B cell (primary cell): ENCODE data around the gene RELL2. TPM values are rescaled to one million over a fixed set of nuclear protein-coding genes. Genes with fewer than 3 reads are reported as not detected.

ENCODE experiments used
- ATAC-seq: fragments of 200-7000 bp; cut with Tn5 transposase; one replicate; pipeline ENCODE4 v1.10.0; 2021; ENCODE audit warnings: low read depth, mild to moderate bottlenecking, moderate number of reproducible peaks, moderate library complexity
- CTCF ChIA-PET: fragments of 350-600 bp; sonication (Branson Sonifier 250); formaldehyde crosslinking; loops from one replicate; lab custom pipeline; 2021; ENCODE audit warnings: antibody characterized with exemption, inconsistent platforms; lab: Charles Lee
- POLR2A ChIA-PET: fragments of 350-600 bp; sonication (Branson Sonifier 250); formaldehyde crosslinking; loops from one replicate; lab custom pipeline; 2021; ENCODE audit warnings: antibody characterized with exemption; lab: Charles Lee
- DNase-seq: peaks from one replicate; pipeline ENCODE4 v3.0.0; 2013
- H2AFZ ChIP-seq: 2 replicates; pipeline ENCODE4 v1.6.1; 2012; ENCODE audit warnings: mild to moderate bottlenecking, low read depth, low read length; ENCODE audit not compliant: insufficient read depth, poor library complexity, severe bottlenecking
- H3K27ac ChIP-seq, 2 donors: 1 replicate in 1 of 2; 2 replicates in 1 of 2; pipeline ENCODE4 v1.5.1; 2012 to 2013; ENCODE audit warnings: low read length in 2 of 2, mild to moderate bottlenecking in 2 of 2, moderate library complexity in 1 of 2
- H3K27me3 ChIP-seq, 4 experiments: fragments of 200-600 bp in 1 of 4; sonication (generic) in 1 of 4; replicated peaks in 1 of 4; 1 replicate in 2 of 4; 2 replicates in 2 of 4; pipeline versions ENCODE4 v1.6.1 to v1.7.0; 2013 to 2016; ENCODE audit warnings: low read length in 3 of 4, mild to moderate bottlenecking in 2 of 4, mixed read lengths in 1 of 4, moderate library complexity in 1 of 4; ENCODE audit not compliant: insufficient read depth in 4 of 4, control insufficient read depth in 3 of 4; ENCODE audit errors: control extremely low read depth in 1 of 4
- H3K36me3 ChIP-seq, 2 experiments: replicated peaks in 1 of 2; 1 replicate in 1 of 2; 2 replicates in 1 of 2; pipeline versions ENCODE4 v1.6.1 to v1.7.1; 2013; ENCODE audit warnings: low read length in 1 of 2; ENCODE audit not compliant: insufficient read depth in 2 of 2, control insufficient read depth in 1 of 2; ENCODE audit errors: control extremely low read depth in 1 of 2, extremely low read depth in 1 of 2
- H3K4me1 ChIP-seq, 2 donors: fragments of 200-600 bp in 1 of 2; sonication (generic) in 1 of 2; 1 replicate in 1 of 2; 2 replicates in 1 of 2; pipeline versions ENCODE4 v1.5.1 to v1.6.1; 2013 to 2017; ENCODE audit warnings: low read length in 2 of 2; ENCODE audit not compliant: control insufficient read depth in 2 of 2, insufficient read depth in 2 of 2
- H3K4me2 ChIP-seq: replicated peaks from 2 replicates; pipeline ENCODE3; 2012; ENCODE audit warnings: mild to moderate bottlenecking, low read depth, low read length; ENCODE audit not compliant: poor library complexity, severe bottlenecking
- H3K4me3 ChIP-seq, 5 experiments: fragments of 200-600 bp in 1 of 5; sonication (generic) in 1 of 5; 1 replicate in 3 of 5; 2 replicates in 2 of 5; pipeline versions ENCODE4 v1.5.1 to v1.7.0; 2011 to 2016; ENCODE audit warnings: low read length in 4 of 5, mild to moderate bottlenecking in 4 of 5, low read depth in 2 of 5, control low read depth in 1 of 5, moderate library complexity in 1 of 5; ENCODE audit not compliant: insufficient read depth in 1 of 5; ENCODE audit errors: control extremely low read depth in 1 of 5, extremely low read depth in 1 of 5
- H3K79me2 ChIP-seq: fragments of 200-600 bp; sonication (generic); one replicate; pipeline ENCODE4 v1.6.0; 2016; ENCODE audit warnings: low read length; ENCODE audit not compliant: control insufficient read depth, insufficient read depth
- H3K9ac ChIP-seq: fragments of 200-600 bp; sonication (generic); 2 replicates; pipeline ENCODE4 v1.6.1; 2017; ENCODE audit warnings: mild to moderate bottlenecking, low read length, moderate library complexity
- H3K9me3 ChIP-seq, 3 donors: one replicate each; pipeline versions ENCODE4 v1.6.1 to v1.7.1; 2013; ENCODE audit warnings: low read length in 2 of 3; ENCODE audit not compliant: control insufficient read depth in 2 of 3, insufficient read depth in 1 of 3; ENCODE audit errors: control extremely low read depth in 1 of 3
- H4K20me1 ChIP-seq: 2 replicates; pipeline ENCODE4 v1.6.0; 2012; ENCODE audit warnings: mild to moderate bottlenecking, low read length; ENCODE audit not compliant: insufficient read depth, control insufficient read depth, poor library complexity, severe bottlenecking
- H3K27ac Mint-ChIP-seq: one replicate; pipeline ENCODE4 v1.8.0; 2021; ENCODE audit warnings: mixed read lengths
- H3K27me3 Mint-ChIP-seq: one replicate; pipeline ENCODE4 v1.8.0; 2021; ENCODE audit warnings: mixed read lengths
- H3K4me1 Mint-ChIP-seq: one replicate; pipeline ENCODE4 v1.8.0; 2021; ENCODE audit warnings: mixed read lengths
- H3K4me3 Mint-ChIP-seq: one replicate; pipeline ENCODE4 v1.8.0; 2021; ENCODE audit warnings: mixed read lengths
- H3K9me3 Mint-ChIP-seq: one replicate; pipeline ENCODE4 v1.8.0; 2022; ENCODE audit warnings: mixed read lengths; ENCODE audit not compliant: insufficient read depth
- CTCF ChIP-seq: fragments of 200-600 bp; IDR thresholded peaks from one replicate; pipeline ENCODE4 v1.8.0; 2022; ENCODE audit warnings: antibody characterized with exemption, mild to moderate bottlenecking
- EZH2 ChIP-seq: IDR thresholded peaks from 2 replicates; pipeline ENCODE4 v1.6.1; 2012; ENCODE audit warnings: borderline replicate concordance, low read depth, mild to moderate bottlenecking, moderate library complexity, low read length; ENCODE audit not compliant: insufficient read depth, poor library complexity, severe bottlenecking
- WGBS: methylation state at CpG from one replicate; pipeline ENCODE4 v1.1.5; 2013; ENCODE audit warnings: missing lambda C conversion rate; ENCODE audit not compliant: insufficient coverage; 5-methylcytosine and 5-hydroxymethylcytosine counted together
- intact Hi-C: fragments of 100-400 bp; cut with micrococcal nuclease; formaldehyde crosslinking; loops from one replicate; pipeline ENCODE4 v1.10.0; 2022
- polyA plus RNA-seq: library from polyadenylated mRNA; depleted of rRNA; stranded (reverse); fragments of >200 nt; gene quantifications from 2 replicates; pipeline ENCODE4 v1.2.3, GENCODE V29; 2012
- total RNA-seq, 2 donors: library from RNA; stranded (reverse); fragments of 120-200 nt in 1 of 2; gene quantifications; 1 replicate in 1 of 2; 2 replicates in 1 of 2; pipeline versions ENCODE4 v1.2.3 to v1.2.4, GENCODE V29; 2013 to 2022

The RELL2 gene
- total and polyA plus RNA-seq, 2 donors (not counting 1 experiment from before 2014, with no cell fraction given): 12.1 to 48.9 TPM

- Mint-ChIP-seq H3K27me3 (no peaks in the 10 kb centered on the region), H3K27ac (peak overlapping the region; percentile 85), H3K4me3 (peak overlapping the region; percentile 94), H3K4me1 (peaks cover 39% of the 10 kb centered on the region), H3K9me3 (no peaks in the 10 kb centered on the region)
- Histone ChIP-seq H3K36me3 (peaks cover 1 to 16% of the 10 kb centered on the region in 2 experiments), H3K4me1 (peaks cover 30 to 36% of the 10 kb centered on the region in 2 donors), H2AFZ (no peak overlapping the region), H3K4me2 (peak overlapping the region; percentile 93), H3K27me3 (no peaks in the 10 kb centered on the region), H3K9me3 (no peaks in the 10 kb centered on the region), H3K9ac (peak overlapping the region; percentile 97), H3K27ac (peak overlapping the region in 1 of 2 donors; percentile 13), H3K4me3 (peak overlapping the region in 4 of 5 experiments; percentile 70 to 99 (median 90)), H3K79me2 (peaks cover 56% of the 10 kb centered on the region), H4K20me1 (peaks cover 23% of the 10 kb centered on the region)
- ChIA-PET POLR2A (interaction anchor here (3.6 kb wide), 1 partner anchor 15 kb away, joined by 22 read pairs; the partner anchor contains the start of gene FCHSD1), CTCF (interaction anchor here (0.8 to 10.3 kb wide), 14 partner anchors 11 to 71 kb away, joined by 3 to 124 read pairs (median 8); partner anchors contain the start of genes DIAPH1 and FCHSD1)
- no peak for ATAC-seq
- TF ChIP-seq EZH2: no peak
- TF ChIP-seq CTCF: no peak
- no peak for DNase-seq
- intact Hi-C loops: loop anchor here (1.0 to 2.0 kb wide), 5 partner anchors 16 to 325 kb away; partner anchors contain the start of genes DELE1 and FCHSD1
- no CpG with 5 or more reads among the region's 7 CpGs for WGBS
These were observed 1.2 kb upstream of the RELL2 start for GRCh38 chr5:141635646-141636045.

DNA sequence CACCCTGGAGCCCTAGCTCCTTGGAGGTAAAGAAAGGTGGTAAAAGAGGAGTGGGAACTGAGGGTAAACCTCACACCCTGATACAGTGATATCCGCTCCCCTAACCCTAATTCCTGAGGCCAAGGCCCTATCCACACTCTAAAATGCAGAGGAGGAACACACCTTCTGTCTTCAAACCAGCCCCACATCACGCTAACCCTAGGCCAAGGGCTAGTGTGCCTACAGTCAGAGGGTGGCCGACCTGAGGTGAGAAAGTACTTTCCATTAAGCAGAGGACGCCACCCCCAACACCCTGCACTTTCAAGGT, 738 bp upstream of the RELL2 start:
- no peaks in the 10 kb centered on the region for H3K9me3 Mint-ChIP-seq
- peak overlapping the region; percentile 93 for H3K4me2 ChIP-seq
- peak overlapping the region; percentile 97 for H2AFZ ChIP-seq
- peaks cover 1 to 18% of the 10 kb centered on the region in 2 experiments for H3K36me3 ChIP-seq
- H3K4me1 Mint-ChIP-seq: peaks cover 39% of the 10 kb centered on the region
- H3K9ac ChIP-seq: peak overlapping the region; percentile 97
- H3K4me3 ChIP-seq: peak overlapping the region; percentile 70 to 99 (median 82)
- peaks cover 30 to 36% of the 10 kb centered on the region in 2 donors for H3K4me1 ChIP-seq
- POLR2A ChIA-PET: interaction anchor here (0.8 to 3.6 kb wide), 5 partner anchors 15 to 239 kb away, joined by 3 to 22 read pairs (median 3); partner anchors contain the start of genes DIAPH1 and FCHSD1
- peaks cover 52% of the 10 kb centered on the region for H3K79me2 ChIP-seq
- peaks cover 23% of the 10 kb centered on the region for H4K20me1 ChIP-seq
- 0% methylated on average over 3 of the region's 4 CpGs for WGBS
- H3K27me3 Mint-ChIP-seq: no peaks in the 10 kb centered on the region
- intact Hi-C loops: loop anchor here (1.0 to 2.0 kb wide), 5 partner anchors 15 to 325 kb away; partner anchors contain the start of genes DELE1 and FCHSD1
- no peaks in the 10 kb centered on the region for H3K9me3 ChIP-seq
- no peak for TF ChIP-seq EZH2
- no peak for TF ChIP-seq CTCF
- H3K27me3 ChIP-seq: no peaks in the 10 kb centered on the region
- no peak for ATAC-seq
- DNase-seq: no peak
- CTCF ChIA-PET: interaction anchor here (0.8 to 10.3 kb wide), 15 partner anchors 11 to 333 kb away, joined by 3 to 124 read pairs (median 9); partner anchors contain the start of genes DIAPH1, FCHSD1 and RNF14
- H3K27ac ChIP-seq: peak overlapping the region in 1 of 2 donors; percentile 77
- H3K4me3 Mint-ChIP-seq: peak overlapping the region; percentile 94
- peak overlapping the region; percentile 85 for H3K27ac Mint-ChIP-seq
